NB4 (cell line): Measurements from ENCODE around the gene ARAP2.

ENCODE experiments used
- POLR2A ChIP-seq: IDR thresholded peaks from 2 replicates; pipeline ENCODE4 v1.6.1; 2011; ENCODE audit warnings: mild to moderate bottlenecking; ENCODE audit not compliant: insufficient read length; ENCODE audit errors: extremely low read depth
- TF ChIP-seq, protein P1 (sequence below): IDR thresholded peaks from 2 replicates; pipeline ENCODE4 v1.6.1; 2011; ENCODE audit warnings: low read depth, low read length
- TF ChIP-seq, protein P2 (sequence below): IDR thresholded peaks from one replicate; pipeline ENCODE4 v1.5.1; 2012; ENCODE audit warnings: low read depth, low read length

DNA sequence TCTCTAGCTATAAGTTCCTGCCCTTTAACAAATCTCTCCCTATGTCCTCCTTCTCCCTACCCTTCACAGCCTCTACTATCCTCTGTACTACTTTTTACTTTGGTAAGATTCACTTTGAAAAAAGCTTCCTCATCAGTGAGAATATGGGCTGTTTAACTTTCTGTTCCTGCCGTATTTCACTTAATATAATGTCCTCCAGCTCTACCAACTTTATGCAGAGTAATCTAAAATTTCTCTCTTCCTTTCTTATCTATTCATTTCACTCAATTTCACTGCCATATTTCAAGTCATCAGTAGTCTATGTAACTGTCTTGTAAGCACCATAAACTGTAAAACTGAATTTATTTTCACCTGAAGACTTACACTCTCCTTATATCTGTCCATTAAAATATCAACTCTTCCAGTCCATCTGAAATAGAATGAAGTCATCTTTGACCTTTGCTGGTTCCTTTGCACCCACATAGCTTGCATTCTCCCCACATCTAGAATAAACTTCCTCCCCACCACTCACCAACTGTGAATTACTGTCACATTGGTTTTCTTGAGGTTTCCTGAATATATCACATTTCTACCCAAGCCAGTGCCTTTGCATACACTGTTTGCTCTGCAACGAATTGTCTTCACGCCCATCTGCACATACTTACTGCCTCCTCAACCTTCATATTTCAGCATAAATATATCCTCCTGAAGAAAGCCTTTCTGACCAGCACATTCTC is 54.6 kb downstream of the ARAP2 start:
- TF ChIP-seq, protein P1, sequence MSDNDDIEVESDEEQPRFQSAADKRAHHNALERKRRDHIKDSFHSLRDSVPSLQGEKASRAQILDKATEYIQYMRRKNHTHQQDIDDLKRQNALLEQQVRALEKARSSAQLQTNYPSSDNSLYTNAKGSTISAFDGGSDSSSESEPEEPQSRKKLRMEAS = no peak
- TF ChIP-seq, protein P2, sequence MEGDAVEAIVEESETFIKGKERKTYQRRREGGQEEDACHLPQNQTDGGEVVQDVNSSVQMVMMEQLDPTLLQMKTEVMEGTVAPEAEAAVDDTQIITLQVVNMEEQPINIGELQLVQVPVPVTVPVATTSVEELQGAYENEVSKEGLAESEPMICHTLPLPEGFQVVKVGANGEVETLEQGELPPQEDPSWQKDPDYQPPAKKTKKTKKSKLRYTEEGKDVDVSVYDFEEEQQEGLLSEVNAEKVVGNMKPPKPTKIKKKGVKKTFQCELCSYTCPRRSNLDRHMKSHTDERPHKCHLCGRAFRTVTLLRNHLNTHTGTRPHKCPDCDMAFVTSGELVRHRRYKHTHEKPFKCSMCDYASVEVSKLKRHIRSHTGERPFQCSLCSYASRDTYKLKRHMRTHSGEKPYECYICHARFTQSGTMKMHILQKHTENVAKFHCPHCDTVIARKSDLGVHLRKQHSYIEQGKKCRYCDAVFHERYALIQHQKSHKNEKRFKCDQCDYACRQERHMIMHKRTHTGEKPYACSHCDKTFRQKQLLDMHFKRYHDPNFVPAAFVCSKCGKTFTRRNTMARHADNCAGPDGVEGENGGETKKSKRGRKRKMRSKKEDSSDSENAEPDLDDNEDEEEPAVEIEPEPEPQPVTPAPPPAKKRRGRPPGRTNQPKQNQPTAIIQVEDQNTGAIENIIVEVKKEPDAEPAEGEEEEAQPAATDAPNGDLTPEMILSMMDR = no peak
- TF ChIP-seq POLR2A = no peak
